ENCODE data around the gene TCTN1.
"Not testable (repeated sequence)": the region's sequence is repeated elsewhere in the genome, so short reads cannot be mapped to it uniquely, and the experiment has no call there.

The TCTN1 gene

DNA sequence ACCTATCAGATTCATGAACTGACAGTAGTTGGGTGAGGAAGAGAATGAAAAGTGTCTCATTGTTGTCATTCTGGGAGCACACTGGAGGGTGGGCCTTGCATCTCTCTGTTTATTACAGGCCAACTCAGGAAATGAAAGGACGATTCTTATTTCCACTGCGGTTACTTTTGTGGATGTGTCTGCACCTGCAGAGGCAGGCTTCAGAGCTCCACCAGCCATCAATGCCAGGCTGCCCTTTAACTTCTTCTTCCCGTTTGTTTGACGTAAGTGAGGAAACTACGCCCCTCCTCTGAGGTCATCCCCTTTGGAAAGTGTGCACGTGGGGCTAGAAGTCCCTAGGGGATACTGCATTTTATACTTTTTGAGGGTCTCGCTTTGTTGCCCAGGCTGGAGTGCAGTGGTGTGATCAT is 33.7 kb downstream of the TCTN1 start:
- no peak overlapping the region for H3K27ac ChIP-seq
- no peak overlapping the region for H3K4me3 ChIP-seq
- peaks cover 14 to 72% (median 48%) of the 10 kb centered on the region in 3 donors for H3K36me3 ChIP-seq
- no peaks in the 10 kb centered on the region for H3K9me3 ChIP-seq
- DNase-seq, result peak in 1 of 2 donors; percentile 13
- TF ChIP-seq, protein P1, sequence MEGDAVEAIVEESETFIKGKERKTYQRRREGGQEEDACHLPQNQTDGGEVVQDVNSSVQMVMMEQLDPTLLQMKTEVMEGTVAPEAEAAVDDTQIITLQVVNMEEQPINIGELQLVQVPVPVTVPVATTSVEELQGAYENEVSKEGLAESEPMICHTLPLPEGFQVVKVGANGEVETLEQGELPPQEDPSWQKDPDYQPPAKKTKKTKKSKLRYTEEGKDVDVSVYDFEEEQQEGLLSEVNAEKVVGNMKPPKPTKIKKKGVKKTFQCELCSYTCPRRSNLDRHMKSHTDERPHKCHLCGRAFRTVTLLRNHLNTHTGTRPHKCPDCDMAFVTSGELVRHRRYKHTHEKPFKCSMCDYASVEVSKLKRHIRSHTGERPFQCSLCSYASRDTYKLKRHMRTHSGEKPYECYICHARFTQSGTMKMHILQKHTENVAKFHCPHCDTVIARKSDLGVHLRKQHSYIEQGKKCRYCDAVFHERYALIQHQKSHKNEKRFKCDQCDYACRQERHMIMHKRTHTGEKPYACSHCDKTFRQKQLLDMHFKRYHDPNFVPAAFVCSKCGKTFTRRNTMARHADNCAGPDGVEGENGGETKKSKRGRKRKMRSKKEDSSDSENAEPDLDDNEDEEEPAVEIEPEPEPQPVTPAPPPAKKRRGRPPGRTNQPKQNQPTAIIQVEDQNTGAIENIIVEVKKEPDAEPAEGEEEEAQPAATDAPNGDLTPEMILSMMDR (IDR thresholded peaks at IDR 0.05), result no peak
- intact Hi-C loops (cut with DNase I; ENCODE audit: low total_unique reads), result no loop called here
- no peaks in the 10 kb centered on the region for H3K27me3 ChIP-seq
- no peaks in the 10 kb centered on the region for H3K4me1 ChIP-seq

DNA sequence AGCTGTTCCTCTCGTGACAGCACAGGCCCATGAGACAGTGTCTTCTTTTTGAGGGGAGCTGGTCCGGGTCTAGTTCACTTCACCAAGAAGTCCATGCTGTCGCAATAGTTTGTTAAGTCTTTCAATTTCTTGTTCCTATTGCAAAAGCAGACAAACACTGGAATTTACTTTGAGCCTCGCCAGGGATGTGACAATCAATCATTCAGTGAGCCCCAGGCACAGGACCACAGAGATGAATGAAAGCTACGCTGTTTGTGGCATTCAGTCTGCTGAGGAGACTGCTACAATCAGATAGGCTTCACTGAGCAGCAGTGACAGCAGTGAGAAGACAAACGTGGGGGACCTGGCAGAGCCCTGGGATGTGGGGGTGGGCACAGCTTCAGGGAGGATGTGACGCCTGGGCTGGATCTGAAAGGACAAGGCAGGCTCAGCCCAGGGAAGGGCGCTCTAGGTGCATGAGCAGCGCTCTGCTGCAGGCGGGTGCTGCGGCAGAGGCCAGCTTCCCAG is 35.5 kb downstream of the TCTN1 start:
- Histone ChIP-seq H3K27ac (no peak overlapping the region), H3K27me3 (no peaks in the 10 kb centered on the region), H3K4me3 (no peak overlapping the region), H3K4me1 (no peaks in the 10 kb centered on the region), H3K9me3 (no peaks in the 10 kb centered on the region), H3K36me3 (peaks cover 14 to 77% (median 42%) of the 10 kb centered on the region in 3 donors)
- intact Hi-C loops (cut with DNase I; ENCODE audit: low total_unique reads), result no loop called here
- TF ChIP-seq, protein P1 (IDR thresholded peaks at IDR 0.05), result no peak
- DNase-seq, result no peak

DNA sequence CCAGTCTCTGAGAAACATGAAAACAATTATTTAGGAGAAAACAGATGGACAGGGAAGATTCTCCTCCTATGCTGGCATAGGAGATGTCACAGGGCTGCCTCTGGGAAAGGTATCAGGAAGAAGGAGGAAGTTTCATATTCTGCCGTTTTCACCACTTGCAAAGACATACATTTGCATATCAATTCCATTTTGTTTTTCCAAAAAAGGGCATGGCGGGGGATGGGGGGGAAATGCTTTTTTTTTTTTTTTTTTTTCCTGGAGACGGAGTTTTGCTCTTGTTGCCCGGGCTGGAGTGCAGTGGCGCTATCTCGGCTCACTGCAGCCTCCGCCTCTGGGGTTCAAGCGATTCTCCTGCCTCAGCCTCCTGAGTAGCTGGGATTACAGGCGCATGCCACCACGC is 40.3 kb downstream of the TCTN1 start:
- peaks cover 0 to 40% (median 32%) of the 10 kb centered on the region in 3 donors for H3K36me3 ChIP-seq
- intact Hi-C loops (cut with DNase I; ENCODE audit: low total_unique reads); H3K27me3 ChIP-seq; H3K27ac ChIP-seq; H3K4me3 ChIP-seq; H3K9me3 ChIP-seq; H3K4me1 ChIP-seq; DNase-seq: not testable (repeated sequence)

DNA sequence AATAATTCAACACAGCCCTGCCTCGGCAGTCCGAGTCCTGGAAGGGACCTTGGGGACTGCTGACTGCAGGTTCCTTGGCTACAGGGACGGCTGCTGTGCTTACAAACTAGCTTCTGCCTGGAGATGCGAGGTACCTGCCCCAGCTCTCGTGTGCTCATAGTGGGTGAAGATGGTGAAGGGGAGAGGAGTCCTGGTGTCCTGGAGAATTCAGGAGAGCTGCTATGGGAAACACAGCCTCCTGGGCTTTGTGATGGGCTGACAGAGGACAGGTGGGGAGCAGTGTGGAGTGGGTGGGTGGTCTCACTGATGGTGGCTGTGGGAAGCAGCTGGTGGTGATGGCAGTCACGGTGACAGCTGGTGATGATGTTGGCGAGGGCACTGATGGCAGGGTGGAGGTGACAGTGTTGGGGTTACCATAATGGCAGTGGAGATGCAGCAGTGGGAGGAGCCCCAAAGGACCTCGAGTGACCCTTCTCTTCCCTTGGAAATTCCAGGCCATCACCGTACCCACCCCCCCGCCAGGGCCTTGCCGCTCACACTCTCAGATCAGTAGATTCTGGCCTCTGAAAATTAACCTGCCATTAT is 42.2 kb downstream of the TCTN1 start:
- Histone ChIP-seq H3K27me3 (no peaks in the 10 kb centered on the region), H3K4me1 (no peaks in the 10 kb centered on the region), H3K36me3 (peaks cover 0 to 27% (median 13%) of the 10 kb centered on the region in 3 donors), H3K27ac (no peak overlapping the region), H3K9me3 (no peaks in the 10 kb centered on the region), H3K4me3 (no peak overlapping the region)
- DNase-seq, result no peak
- intact Hi-C loops (cut with DNase I; ENCODE audit: low total_unique reads), result no loop called here
- TF ChIP-seq, protein P1 (IDR thresholded peaks at IDR 0.05), result no peak

DNA sequence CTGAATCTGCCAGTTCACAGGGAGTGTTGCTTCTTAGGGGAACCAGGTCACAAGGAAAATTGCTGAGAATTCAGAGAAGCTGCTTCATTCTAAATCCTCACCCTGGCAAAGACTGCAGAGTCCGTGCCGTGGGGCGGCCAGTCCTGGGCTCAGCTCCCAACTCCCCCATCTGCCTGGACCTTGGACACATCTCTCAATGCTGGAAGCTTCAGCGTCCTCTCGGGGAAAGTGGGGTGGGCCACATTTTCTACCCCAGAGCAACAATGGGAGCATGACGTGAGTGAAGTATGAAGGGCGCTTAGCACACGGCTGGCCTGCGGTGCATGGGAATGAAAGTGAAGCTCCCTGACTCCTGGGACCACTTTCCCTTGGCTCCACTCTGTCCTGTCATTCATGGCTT is 43.8 kb downstream of the TCTN1 start:
- Histone ChIP-seq H3K36me3 (peaks cover 0 to 18% (median 6%) of the 10 kb centered on the region in 3 donors), H3K4me3 (no peak overlapping the region)

DNA sequence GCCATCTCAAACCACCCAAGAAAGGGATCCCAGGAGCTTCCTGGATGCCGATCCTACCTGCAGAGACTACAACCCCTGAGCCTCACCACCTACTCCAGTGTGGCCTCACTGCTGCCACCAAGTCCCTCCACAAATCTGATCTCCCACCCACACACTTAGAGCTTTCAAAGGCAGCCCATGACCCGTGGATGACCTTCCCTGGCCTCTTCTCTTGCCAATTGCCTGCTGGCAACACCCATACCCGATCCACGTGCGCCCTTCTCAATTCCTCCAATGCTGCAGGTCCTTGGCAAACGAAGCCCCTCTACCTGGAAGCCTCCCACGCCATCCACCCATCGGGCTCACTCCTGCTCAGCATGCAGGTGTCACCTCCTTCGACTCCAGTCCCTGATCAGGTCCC is 44.3 kb downstream of the TCTN1 start:
- H3K27ac ChIP-seq, result no peak overlapping the region
- H3K36me3 ChIP-seq, result peaks cover 0 to 16% (median 6%) of the 10 kb centered on the region in 3 donors
- H3K4me1 ChIP-seq, result no peaks in the 10 kb centered on the region
- no peaks in the 10 kb centered on the region for H3K9me3 ChIP-seq
- DNase-seq, result no peak
- TF ChIP-seq, protein P1 (IDR thresholded peaks at IDR 0.05), result no peak
- H3K27me3 ChIP-seq, result no peaks in the 10 kb centered on the region
- intact Hi-C loops (cut with DNase I; ENCODE audit: low total_unique reads), result no loop called here
- H3K4me3 ChIP-seq, result no peak overlapping the region

More for the DNA sequence above, 43.8 kb downstream of the TCTN1 start:
- Histone ChIP-seq H3K4me1 (no peaks in the 10 kb centered on the region), H3K27me3 (no peaks in the 10 kb centered on the region), H3K9me3 (no peaks in the 10 kb centered on the region), H3K27ac (no peak overlapping the region)
- TF ChIP-seq, protein P1 (IDR thresholded peaks at IDR 0.05), result no peak
- no peak for DNase-seq
- intact Hi-C loops (cut with DNase I; ENCODE audit: low total_unique reads), result no loop called here
